ENCODE results near the gene PRKCB.
A peak's percentile ranks its signal among the peaks of the same experiment; 100 is the strongest.

Gene PRKCB

DNA sequence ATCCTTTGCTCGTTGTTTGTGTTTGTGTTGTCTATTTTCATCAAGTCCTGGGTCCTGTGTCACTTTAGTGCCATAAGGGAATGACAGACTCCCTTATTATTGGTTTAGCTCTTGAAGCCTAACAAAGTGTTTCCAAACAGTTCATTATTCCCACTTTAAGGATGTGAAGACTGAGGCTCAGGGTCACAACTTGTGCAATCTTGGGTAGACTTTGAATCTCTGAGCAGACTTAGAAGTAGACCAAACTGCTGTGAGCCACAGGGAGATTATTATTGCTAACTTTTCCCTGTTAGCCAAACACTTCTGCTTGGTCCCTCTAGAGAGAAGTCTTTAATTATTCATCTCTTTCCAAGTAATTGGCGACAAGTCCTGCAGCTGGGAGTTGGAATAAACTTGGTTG lies 31.8 kb downstream of the PRKCB start:
- no peak for DNase-seq

DNA sequence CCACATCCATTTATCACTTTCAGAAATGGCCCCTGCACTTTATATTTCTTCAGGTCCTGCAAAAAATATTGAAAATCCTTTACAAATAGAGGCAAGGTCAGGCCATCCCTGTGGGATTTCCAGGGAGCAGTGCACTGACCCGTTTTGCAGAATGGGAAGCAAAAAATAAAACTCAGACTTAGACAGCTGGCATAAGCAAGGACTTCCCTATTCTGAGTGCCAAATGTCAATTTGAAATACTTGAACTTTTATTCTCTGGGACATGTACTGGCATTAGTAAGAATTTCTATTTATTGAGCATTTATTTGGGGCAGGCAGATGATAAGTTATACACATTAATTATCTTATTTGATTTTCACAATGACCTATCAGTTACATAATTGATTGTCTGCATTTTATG lies 32.4 kb downstream of the PRKCB start:
- no peak for DNase-seq

GRCh38 chr16:23869052-23869451 lies 33.3 kb downstream of the PRKCB start:
- peak; percentile 65 for DNase-seq

GRCh38 chr16:23871924-23872323 lies 36.1 kb downstream of the PRKCB start:
- no peak for DNase-seq

GRCh38 chr16:23874613-23875294 lies 39.0 kb downstream of the PRKCB start:
- no peak for DNase-seq

DNA sequence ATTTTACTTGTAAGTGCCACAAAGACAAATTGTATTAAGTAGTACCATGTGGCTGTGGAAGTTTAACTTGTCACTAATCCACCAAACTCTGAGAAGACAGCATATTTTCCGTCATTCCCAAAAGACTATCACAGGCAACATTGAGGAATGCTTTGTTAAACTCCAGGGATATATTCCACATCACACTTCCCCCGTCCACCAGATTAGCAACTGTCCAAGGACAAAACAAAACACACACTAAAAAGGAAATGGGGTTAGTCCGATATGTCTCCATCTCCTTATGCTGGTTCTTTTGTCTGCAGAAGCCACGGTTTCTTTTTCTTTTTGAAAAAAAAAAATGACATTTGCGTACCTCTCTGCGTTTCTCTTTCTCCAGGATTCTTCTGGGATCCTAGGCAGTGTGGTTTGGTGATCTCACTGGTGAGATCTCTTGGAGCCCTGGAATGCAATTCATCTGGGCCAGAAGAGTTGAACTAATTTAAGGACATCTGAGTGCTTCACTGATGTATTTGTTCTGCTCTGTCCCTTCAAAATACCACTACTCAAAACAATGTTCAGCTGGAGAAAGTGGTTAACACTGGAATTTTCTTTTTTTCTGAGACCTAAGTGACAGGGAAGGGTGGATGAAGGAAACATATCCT lies 40.6 kb downstream of the PRKCB start:
- DNase-seq, result no peak

DNA sequence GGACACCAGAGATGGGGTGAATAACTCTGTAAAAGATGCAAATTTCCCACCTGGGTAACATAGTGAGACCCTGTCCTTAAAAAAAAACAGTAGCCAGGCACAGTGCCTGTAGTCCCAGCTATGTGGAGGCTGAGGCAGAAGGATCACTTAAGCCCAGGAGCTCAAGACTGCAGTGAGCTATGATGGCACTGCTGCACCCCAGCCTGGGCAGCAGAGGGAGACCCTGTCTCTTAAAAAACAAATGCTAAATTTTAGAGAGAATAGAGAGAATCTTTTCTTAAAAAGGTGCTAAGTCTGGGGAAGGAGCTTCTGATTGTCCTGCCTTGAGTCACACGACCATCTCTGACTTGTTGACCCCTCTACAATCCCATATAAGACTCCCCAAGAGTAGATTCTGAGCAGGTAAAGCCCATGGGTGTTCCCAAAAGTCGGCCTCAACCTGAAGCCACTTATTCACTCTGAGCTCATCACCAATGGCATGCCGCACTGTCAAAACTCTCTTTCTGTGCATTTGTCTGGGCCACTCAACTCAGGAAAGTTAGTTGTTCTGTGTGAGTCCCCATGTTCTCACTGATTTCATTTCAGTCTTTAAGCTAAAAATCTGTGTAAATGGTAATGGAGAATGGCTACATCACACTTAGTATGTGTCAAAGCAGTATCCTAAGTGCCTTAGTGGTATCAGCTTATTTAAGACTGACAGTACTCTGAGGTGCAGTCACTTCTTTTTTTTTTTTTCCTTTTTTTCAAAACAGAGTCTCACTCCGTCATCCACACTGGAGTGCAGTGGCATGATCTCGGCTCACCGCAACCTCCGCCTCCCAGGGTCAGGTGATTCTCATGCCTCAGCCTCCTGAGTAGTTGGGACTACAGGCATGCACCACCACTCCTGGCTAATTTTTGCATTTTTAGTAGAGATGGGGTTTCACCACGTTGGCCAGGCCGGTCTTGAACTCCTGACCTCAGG lies 41.6 kb downstream of the PRKCB start:
- peak; percentile 22 for DNase-seq

DNA sequence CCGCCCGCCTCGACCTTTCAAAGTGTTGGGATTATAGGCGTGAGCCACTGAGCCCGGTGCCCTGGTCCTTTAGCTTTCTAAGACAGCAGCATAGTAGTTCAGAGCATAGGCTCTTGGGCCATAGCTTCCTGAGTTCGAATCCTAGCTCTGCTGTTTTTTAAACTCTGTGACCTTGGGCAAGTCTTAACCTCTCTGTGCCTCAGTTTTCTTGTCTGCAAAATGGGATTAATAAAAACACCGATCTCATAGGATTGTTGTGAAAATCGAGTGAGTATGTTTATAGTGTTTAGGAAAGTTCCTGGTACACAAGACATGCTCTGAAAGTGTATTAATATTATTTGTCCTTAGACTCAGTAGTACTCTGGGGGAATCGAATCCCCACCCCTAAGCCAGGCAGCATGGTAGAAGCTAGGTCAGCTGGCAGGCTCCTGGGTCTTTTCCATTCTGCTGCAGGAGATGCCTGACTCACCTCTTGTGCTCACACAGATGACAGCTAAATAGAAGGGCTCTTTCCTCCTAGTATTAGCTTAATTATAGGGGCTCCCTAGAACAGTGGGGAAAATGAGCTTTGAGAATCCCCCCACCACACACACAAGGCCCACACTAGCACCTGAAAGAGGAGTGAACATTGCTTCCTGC lies 44.1 kb downstream of the PRKCB start:
- DNase-seq, result no peak

DNA sequence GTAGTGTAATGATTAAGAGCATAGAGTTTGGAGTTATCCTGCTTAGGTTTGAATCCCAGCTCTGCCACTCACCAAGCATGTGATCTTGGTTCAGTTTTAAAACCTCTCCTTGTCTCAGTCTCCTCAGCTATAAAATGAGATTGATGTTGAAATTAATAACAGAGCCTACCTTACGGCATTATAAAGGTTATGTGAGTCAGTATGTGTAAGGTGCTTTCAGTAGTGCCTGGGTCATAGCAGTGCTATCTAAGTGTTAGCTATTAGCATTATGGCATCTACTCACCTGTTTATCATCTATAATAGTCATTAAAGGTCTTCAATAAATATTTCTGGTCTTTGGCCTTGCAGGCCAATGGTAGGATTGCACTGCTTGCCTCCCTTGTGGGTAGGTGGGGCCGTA lies 53.4 kb downstream of the PRKCB start:
- DNase-seq, result no peak

GRCh38 chr16:23893986-23894385 lies 58.2 kb downstream of the PRKCB start:
- no peak for DNase-seq

DNA sequence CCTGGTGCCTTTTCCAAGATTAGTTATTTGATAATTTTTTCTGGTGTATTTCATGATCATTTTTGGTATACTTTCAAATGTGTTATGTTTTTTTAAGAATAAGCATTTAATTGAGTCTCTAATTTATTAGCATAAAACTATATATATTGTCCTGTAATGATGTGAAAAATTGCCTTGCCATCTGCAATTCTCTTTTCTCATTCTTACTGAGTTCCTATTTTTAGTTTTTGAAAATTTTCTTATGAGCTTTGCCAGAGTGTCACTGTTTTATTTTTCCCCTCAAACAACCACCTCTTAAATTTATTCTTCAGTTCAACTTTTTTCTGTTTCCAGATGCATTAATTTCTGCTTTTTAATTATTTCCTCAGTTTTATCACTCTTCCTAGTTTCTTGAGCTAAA lies 59.3 kb downstream of the PRKCB start:
- no peak for DNase-seq

DNA sequence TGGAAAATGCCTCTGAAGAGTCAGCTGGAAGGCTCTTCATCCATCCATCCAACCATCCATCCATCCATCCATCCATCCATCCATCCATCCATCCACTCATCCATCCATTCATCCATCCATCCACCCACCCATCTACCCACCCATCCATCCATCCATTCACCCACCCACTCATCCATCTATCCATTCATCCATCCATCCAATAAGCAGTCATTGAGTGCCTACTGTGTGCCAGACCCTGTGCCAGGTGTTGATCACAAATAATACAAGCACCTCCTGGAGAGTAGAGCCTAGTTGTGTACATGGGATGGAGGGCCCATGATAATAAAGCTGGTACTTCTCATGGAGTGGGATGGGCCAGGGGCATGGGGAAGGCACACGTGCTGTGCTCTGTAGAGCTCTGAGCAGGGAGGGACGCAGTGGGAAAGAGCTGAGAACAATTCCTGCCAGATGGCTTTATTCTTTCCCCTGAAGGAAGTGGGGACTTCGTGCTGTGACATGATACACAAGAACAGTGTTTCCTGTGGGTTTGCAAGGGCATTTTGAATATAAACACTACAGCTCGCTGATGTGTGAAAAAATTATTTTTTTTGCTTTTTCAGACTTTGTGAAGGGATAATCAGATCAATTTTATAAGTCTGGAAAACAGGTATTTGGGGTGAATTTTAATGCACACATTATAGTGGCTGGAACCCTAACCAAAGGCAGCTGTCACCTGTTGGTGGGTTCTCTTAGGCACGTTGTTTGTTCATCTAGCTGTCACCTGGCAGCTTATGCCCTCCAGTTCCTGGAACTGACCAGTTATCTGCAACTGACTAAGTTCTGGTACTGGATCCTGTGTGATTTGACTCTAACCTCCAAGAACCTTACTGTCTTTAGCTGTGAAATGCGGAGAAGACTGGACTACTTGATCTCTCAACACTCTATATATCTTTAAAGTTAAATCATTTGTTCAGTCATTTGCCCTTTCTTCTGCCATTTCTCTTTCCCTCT lies 61.3 kb downstream of the PRKCB start:
- peak; percentile 35 for DNase-seq

DNA sequence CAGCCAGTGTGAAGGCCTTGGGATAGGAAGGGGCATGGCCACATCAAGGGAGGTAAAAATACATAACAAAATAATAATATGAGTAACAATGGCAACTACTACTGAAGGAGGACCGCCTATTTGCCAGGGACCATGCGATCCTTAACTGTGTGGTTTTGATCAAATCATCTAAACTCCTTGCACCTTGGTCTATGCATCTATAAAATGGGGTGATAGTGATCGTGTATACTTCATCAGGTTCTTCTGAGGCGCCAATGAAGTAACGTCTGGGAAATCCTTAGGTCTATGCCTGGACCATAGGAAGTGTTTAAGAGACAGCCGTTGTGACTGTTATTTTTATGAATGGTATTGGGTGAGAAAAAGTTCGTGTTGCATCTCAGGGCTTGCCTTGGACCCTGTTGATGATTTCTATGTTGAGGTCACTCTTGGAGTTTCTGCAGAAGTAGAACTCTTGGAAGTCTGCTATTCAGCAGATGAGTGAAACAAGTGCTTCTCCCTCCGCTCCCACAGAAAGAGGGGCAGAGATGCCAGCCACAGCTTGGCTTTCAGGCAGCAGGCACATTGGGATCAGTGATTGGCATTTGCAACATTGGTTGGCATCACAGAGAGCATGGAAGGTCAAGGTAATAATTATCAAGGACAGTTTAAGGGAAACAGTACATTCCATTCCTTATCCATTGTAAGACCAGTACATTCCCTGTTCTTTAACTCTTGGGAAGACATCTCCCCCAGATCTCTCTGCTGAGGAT lies 63.1 kb downstream of the PRKCB start:
- no peak for DNase-seq

DNA sequence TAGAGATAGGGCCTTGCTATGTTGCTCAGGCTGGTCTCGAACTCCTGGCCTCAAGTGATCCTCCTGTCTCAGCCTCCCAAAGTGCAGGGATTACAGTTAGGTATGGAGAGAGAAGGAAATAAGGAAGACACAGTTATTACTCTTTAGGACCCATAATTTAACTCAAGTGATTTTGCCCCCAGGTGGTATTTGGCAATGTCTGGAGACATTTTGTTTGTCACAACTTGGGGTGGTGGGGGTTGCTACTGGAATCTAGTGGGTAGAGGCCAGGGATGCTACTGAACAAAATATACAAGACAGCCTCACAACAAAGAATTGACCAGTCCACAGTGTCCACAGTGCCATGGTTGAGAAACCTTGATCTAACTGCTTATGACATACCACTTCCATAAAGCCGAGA lies 64.1 kb downstream of the PRKCB start:
- DNase-seq, result no peak

GRCh38 chr16:23900480-23901177 lies 64.8 kb downstream of the PRKCB start:
- DNase-seq, result no peak

- no peak for DNase-seq
These were observed 65.6 kb downstream of the PRKCB start for GRCh38 chr16:23901178-23902033.

GRCh38 chr16:23902034-23902747 lies 66.4 kb downstream of the PRKCB start:
- no peak for DNase-seq

- DNase-seq, result no peak
These were observed 67.1 kb downstream of the PRKCB start for GRCh38 chr16:23902748-23903414.
